ENCODE data around the gene TMEM201. TPM values are rescaled to one million over a fixed set of nuclear protein-coding genes. Genes with fewer than 3 reads are reported as not detected.
A peak's percentile ranks its signal among the peaks of the same experiment; 100 is the strongest.
"Not testable (repeated sequence)": the region's sequence is repeated elsewhere in the genome, so short reads cannot be mapped to it uniquely, and the experiment has no call there.

TMEM201 gene
- total RNA-seq, 1 experiment from 2014 or later: 49.0 TPM

DNA sequence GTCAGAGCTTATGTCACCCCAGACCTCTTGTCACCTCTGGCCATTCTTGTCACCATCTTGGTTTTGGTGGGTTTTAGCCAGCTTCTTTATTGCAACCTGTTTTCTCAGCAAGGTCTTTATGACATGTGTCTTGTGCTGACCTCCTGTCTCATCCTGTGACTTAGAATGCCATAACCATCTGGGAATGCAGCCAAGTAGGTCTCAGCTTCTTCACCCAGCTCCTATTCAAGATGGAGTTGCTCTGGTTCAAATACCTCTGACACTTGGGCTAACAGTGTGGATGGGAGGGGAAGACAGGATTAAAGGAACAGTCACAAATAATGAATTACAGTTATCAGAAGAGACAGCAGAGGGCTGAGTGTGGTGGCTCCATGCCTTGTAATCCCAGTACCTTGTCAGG, 32.3 kb downstream of the TMEM201 start:
- TF ChIP-seq, protein P1, sequence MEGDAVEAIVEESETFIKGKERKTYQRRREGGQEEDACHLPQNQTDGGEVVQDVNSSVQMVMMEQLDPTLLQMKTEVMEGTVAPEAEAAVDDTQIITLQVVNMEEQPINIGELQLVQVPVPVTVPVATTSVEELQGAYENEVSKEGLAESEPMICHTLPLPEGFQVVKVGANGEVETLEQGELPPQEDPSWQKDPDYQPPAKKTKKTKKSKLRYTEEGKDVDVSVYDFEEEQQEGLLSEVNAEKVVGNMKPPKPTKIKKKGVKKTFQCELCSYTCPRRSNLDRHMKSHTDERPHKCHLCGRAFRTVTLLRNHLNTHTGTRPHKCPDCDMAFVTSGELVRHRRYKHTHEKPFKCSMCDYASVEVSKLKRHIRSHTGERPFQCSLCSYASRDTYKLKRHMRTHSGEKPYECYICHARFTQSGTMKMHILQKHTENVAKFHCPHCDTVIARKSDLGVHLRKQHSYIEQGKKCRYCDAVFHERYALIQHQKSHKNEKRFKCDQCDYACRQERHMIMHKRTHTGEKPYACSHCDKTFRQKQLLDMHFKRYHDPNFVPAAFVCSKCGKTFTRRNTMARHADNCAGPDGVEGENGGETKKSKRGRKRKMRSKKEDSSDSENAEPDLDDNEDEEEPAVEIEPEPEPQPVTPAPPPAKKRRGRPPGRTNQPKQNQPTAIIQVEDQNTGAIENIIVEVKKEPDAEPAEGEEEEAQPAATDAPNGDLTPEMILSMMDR (conservative IDR thresholded peaks at IDR 0.05; ENCODE audit: low read depth, low read length): no peak
- no peak for TF ChIP-seq EZH2 (IDR thresholded peaks at IDR 0.05; ENCODE audit: borderline replicate concordance, low read depth, low read length, poor library complexity, severe bottlenecking)
- no TSS peak for BruUV-seq (replicated peaks)

DNA sequence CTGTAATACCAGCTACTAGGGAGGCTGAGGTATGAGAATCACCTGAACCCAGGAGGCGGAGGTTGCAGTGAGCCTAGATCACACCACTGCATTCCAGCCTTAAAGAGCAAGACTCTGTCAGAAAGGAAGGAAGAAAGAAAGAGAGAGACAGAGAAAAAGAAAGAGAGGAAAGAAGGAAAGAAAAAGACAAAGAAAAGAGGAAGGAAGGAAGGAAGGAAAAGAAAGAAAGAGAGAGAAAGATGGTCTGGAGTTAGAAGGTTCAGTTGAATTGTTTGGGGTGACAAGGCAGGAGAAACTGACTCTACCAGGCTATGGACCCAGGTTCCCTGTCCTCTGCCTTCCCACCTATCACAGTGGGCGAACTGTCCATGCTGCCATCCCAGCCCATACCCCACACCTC, 35.4 kb downstream of the TMEM201 start:
- DNase-seq (ENCODE audit: low spot score): no peak
- BruUV-seq (replicated peaks): no TSS peak
- TF ChIP-seq, protein P1 (conservative IDR thresholded peaks at IDR 0.05; ENCODE audit: low read depth, low read length): no peak
- TF ChIP-seq EZH2 (IDR thresholded peaks at IDR 0.05; ENCODE audit: borderline replicate concordance, low read depth, low read length, poor library complexity, severe bottlenecking): no peak
- no peaks in the 10 kb centered on the region for H3K27me3 ChIP-seq (replicated peaks; ENCODE audit: insufficient read depth, low read depth, low read length, poor library complexity)
- no peak overlapping the region for H3K4me3 ChIP-seq (ENCODE audit: low read depth, low read length, poor library complexity, severe bottlenecking)
- peaks cover 3% of the 10 kb centered on the region for H3K4me1 ChIP-seq (ENCODE audit: insufficient read depth, low read length, poor library complexity, severe bottlenecking)
- no peaks in the 10 kb centered on the region for H3K9me3 ChIP-seq (ENCODE audit: low read depth, low read length, poor library complexity, severe bottlenecking)
- no peak overlapping the region for H3K27ac ChIP-seq (ENCODE audit: low read depth, low read length, poor library complexity, severe bottlenecking)
- POLR2A ChIA-PET (ENCODE audit: low non-redundant PET): no interaction called here
- CTCF ChIA-PET: no interaction called here
- H3K36me3 ChIP-seq (ENCODE audit: insufficient read depth, low read length, poor library complexity, severe bottlenecking): no peaks in the 10 kb centered on the region
- intact Hi-C loops (cut with micrococcal nuclease; ENCODE audit: unreplicated experiment): loop anchor here (10.0 kb wide), 1 partner anchor 801 kb away; no protein-coding TSS in a partner anchor

More for the DNA sequence above, 32.3 kb downstream of the TMEM201 start:
- intact Hi-C loops (cut with micrococcal nuclease; ENCODE audit: unreplicated experiment): loop anchor here (10.0 kb wide), 1 partner anchor 804 kb away; no protein-coding TSS in a partner anchor
- DNase-seq (ENCODE audit: low spot score): no peak
- POLR2A ChIA-PET (ENCODE audit: low non-redundant PET): no interaction called here
- H3K9me3 ChIP-seq (ENCODE audit: low read depth, low read length, poor library complexity, severe bottlenecking): no peaks in the 10 kb centered on the region
- H3K36me3 ChIP-seq (ENCODE audit: insufficient read depth, low read length, poor library complexity, severe bottlenecking): no peaks in the 10 kb centered on the region
- H3K4me1 ChIP-seq (ENCODE audit: insufficient read depth, low read length, poor library complexity, severe bottlenecking): peaks cover 3% of the 10 kb centered on the region
- H3K27me3 ChIP-seq (replicated peaks; ENCODE audit: insufficient read depth, low read depth, low read length, poor library complexity): no peaks in the 10 kb centered on the region
- CTCF ChIA-PET: no interaction called here
- H3K4me3 ChIP-seq (ENCODE audit: low read depth, low read length, poor library complexity, severe bottlenecking): no peak overlapping the region
- no peak overlapping the region for H3K27ac ChIP-seq (ENCODE audit: low read depth, low read length, poor library complexity, severe bottlenecking)

DNA sequence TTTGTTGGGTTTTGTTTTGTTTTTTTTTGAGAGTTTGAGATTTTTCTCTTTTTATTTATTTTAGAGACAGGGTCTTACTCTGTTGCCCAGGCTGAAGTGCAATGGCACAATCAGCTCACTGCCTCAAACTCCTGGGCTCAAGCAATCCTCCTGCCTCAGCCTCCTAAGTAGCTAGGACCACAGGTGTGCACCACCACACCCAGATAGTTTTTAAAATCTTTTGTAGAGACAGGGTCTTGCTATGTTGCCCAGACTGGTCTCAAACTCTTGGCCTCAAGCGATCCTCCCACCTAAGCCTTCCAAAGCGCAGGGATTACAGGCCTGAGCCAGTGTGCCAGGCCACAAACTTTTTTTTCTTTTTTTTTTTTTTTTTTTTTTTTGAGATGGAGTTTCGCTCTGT, 36.3 kb downstream of the TMEM201 start:
- H3K27ac ChIP-seq (ENCODE audit: low read depth, low read length, poor library complexity, severe bottlenecking); BruUV-seq (replicated peaks); POLR2A ChIA-PET (ENCODE audit: low non-redundant PET); H3K4me1 ChIP-seq (ENCODE audit: insufficient read depth, low read length, poor library complexity, severe bottlenecking); H3K9me3 ChIP-seq (ENCODE audit: low read depth, low read length, poor library complexity, severe bottlenecking); H3K4me3 ChIP-seq (ENCODE audit: low read depth, low read length, poor library complexity, severe bottlenecking); H3K27me3 ChIP-seq (replicated peaks; ENCODE audit: insufficient read depth, low read depth, low read length, poor library complexity); DNase-seq (ENCODE audit: low spot score); H3K36me3 ChIP-seq (ENCODE audit: insufficient read depth, low read length, poor library complexity, severe bottlenecking): not testable (repeated sequence)
- intact Hi-C loops (cut with micrococcal nuclease; ENCODE audit: unreplicated experiment): loop anchor here (10.0 kb wide), 1 partner anchor 800 kb away; no protein-coding TSS in a partner anchor
- CTCF ChIA-PET: interaction anchor here (0.7 kb wide), 1 partner anchor 766 kb away, joined by 11 read pairs; no protein-coding TSS in a partner anchor

DNA sequence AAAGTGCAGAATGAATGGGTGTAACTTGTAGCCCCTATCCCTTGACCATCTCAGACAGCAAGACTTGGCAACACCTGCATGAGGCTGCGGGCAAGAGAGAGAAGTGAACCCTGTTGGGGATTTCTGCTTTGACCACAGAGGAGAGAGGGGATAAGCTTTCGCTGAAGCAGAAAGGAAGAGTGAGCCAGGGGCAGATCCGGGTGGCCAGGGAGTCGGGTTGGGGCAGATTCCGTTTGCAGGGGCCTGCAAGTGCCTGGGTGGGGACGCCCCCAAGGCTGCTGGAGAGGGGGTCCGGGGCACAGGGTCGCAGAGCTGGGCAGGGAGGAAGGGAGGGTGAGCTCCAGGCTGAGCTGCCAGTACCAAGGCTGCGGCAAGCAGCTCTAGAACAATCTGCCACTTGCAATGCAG, 37.5 kb downstream of the TMEM201 start:
- no peaks in the 10 kb centered on the region for H3K9me3 ChIP-seq (ENCODE audit: low read depth, low read length, poor library complexity, severe bottlenecking)
- H3K27ac ChIP-seq (ENCODE audit: low read depth, low read length, poor library complexity, severe bottlenecking): no peak overlapping the region
- no peaks in the 10 kb centered on the region for H3K27me3 ChIP-seq (replicated peaks; ENCODE audit: insufficient read depth, low read depth, low read length, poor library complexity)
- no peak for TF ChIP-seq EZH2 (IDR thresholded peaks at IDR 0.05; ENCODE audit: borderline replicate concordance, low read depth, low read length, poor library complexity, severe bottlenecking)
- TF ChIP-seq, protein P1 (conservative IDR thresholded peaks at IDR 0.05; ENCODE audit: low read depth, low read length): no peak
- intact Hi-C loops (cut with micrococcal nuclease; ENCODE audit: unreplicated experiment): loop anchor here (10.0 kb wide), 1 partner anchor 799 kb away; no protein-coding TSS in a partner anchor
- peak overlapping the region; percentile 43 for H3K4me3 ChIP-seq (ENCODE audit: low read depth, low read length, poor library complexity, severe bottlenecking)
- H3K36me3 ChIP-seq (ENCODE audit: insufficient read depth, low read length, poor library complexity, severe bottlenecking): no peaks in the 10 kb centered on the region
- DNase-seq (ENCODE audit: low spot score): no peak
- H3K4me1 ChIP-seq (ENCODE audit: insufficient read depth, low read length, poor library complexity, severe bottlenecking): peaks cover 3% of the 10 kb centered on the region
- ChIA-PET POLR2A (ENCODE audit: low non-redundant PET) (interaction anchor here (0.5 kb wide), 1 partner anchor 90 kb away, joined by 3 read pairs; no protein-coding TSS in a partner anchor), CTCF (no interaction called here)
- no TSS peak for BruUV-seq (replicated peaks)

Measured in A673 (cell line).